Activated CD4-positive, CD25-positive, alpha-beta regulatory T cell treated with anti-CD3 and anti-CD28 coated beads, Interleukin-2, amount 50 U/mL, for 16 hours (primary cell): ENCODE measurements around the gene PDGFRB.

ENCODE experiments used
- DNase-seq: peaks from one replicate; pipeline ENCODE4 v3.0.0-alpha.2; 2020; ENCODE audit warnings: low read depth, low spot score

PDGFRB gene

DNA sequence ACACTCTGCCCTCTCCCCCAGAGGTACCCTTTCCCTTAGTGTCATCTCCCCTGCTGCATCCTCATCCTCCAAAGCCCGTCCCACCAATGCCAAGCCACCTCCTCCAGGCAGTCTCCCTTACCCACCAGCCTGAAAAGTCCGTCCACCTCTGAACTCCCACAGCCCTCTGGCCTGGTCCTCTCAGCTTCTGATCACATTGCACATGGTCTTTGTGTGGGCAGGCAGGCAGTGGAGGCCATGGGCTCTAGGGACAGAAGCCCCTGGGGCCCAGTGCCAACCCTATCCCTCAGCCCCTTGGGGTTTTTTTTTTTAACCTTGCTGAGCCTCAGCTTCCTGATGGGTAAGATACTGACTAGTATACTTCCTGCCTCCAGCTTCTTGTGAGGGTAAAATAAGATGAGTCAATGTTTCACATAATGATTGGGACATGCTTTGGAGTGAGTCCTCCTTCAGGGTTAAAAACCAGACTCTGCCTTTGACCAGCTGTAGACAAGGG lies 88.7 kb downstream of the PDGFRB start:
- DNase-seq, result no peak

GRCh38 chr5:150066436-150066835 lies 89.2 kb downstream of the PDGFRB start:
- DNase-seq, result no peak

- DNase-seq, result no peak
Observed at GRCh38 chr5:150065886-150066285, 89.8 kb downstream of the PDGFRB start.

DNA sequence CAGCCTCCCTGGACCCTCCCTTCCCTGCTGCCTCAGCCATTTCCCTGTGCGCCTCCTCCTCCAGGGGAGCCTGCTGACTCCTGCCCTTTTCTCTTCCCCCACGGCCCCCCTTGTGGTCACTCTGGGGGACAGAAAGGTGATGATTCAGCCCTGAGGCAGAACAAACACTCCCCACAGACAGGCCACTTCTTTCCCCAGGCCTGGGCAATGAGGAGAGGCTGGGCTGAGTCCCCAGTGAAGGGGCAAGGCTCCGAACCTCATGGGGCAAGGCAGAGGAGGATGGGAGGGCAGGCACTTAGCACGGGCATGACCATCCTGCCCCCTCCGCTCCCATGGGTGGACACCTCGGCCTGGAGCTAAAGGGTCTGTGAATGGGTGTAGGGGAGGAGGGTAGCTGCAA lies 90.3 kb downstream of the PDGFRB start:
- DNase-seq, result no peak

GRCh38 chr5:150064681-150065220 lies 90.9 kb downstream of the PDGFRB start:
- no peak for DNase-seq
